ENCODE results near the gene ZNRF2. TPM values are rescaled to one million over a fixed set of nuclear protein-coding genes. Genes with fewer than 3 reads are reported as not detected.

Gene ZNRF2
- total and polyA plus RNA-seq, 2 of the 4 experiments (the other 2 are of a cell fraction) = 0.31 to 0.54 TPM

- Histone ChIP-seq H3K4ac (ENCODE audit: low read depth, low read length) (no peak overlapping the region), H3K36me3 (ENCODE audit: control insufficient read depth, insufficient read depth, low read length) (no peaks in the 10 kb centered on the region), H4K20me1 (ENCODE audit: insufficient read depth, low read length) (no peaks in the 10 kb centered on the region), H2BK5ac (ENCODE audit: low read depth, low read length, poor library complexity, severe bottlenecking) (no peak overlapping the region), H3K23ac (ENCODE audit: low read depth, low read length) (no peak overlapping the region), H2AK9ac (replicated peaks; ENCODE audit: low read depth, low read length, poor library complexity) (no peak overlapping the region), H3K9ac (ENCODE audit: low read depth, low read length) (no peak overlapping the region), H3K27me3 (ENCODE audit: control insufficient read depth, insufficient read depth, low read length) (no peaks in the 10 kb centered on the region; the same call in 1 of the 2 replicates), H3K14ac (replicated peaks; ENCODE audit: low read depth, low read length) (no peak overlapping the region), H3K9me3 (ENCODE audit: control insufficient read depth, insufficient read depth, low read length) (no peaks in the 10 kb centered on the region), H2AK5ac (ENCODE audit: low read depth, low read length) (no peak overlapping the region), H3K79me1 (ENCODE audit: low read depth in 1 of 2, low read length in 2 of 2) (no peaks in the 10 kb centered on the region), H3K4me2 (ENCODE audit: low read depth, low read length) (no peak overlapping the region), H4K8ac (ENCODE audit: low read depth in 2 of 2, low read length in 2 of 2) (no peak overlapping the region), H3K27ac (ENCODE audit: insufficient read depth, low read length) (no peak overlapping the region), H4K5ac (ENCODE audit: low read depth, low read length) (no peak overlapping the region), H3K9me1 (ENCODE audit: insufficient read depth, low read length) (0 out of 2 replicates have a peak, but pooled peaks cover 4% of the 10 kb centered on the region), H2AFZ (replicated peaks; ENCODE audit: low read length, poor library complexity) (no peak overlapping the region), H2BK20ac (ENCODE audit: low read depth, low read length) (no peak overlapping the region), H3K18ac (ENCODE audit: low read depth, low read length) (no peak overlapping the region), H3K56ac (ENCODE audit: extremely low read depth, insufficient read depth, low read length) (no peak overlapping the region), H3K4me3 (ENCODE audit: insufficient read depth, low read depth, low read length) (no peak overlapping the region), H2BK15ac (ENCODE audit: low read depth, low read length) (no peak overlapping the region), H4K91ac (ENCODE audit: insufficient read depth, low read depth, low read length) (no peak overlapping the region), H3K4me1 (ENCODE audit: control insufficient read depth, insufficient read depth, low read length) (no peaks in the 10 kb centered on the region), H2BK120ac (ENCODE audit: low read depth, low read length) (no peak overlapping the region)
- ChIA-PET CTCF (no interaction called here), POLR2A (ENCODE audit: unreplicated experiment) (interaction anchor here (0.6 kb wide), 1 partner anchor 80 kb away, joined by 4 read pairs; no protein-coding TSS in a partner anchor)
- WGBS, 2 experiments (ENCODE audit: extremely low coverage in 2 of 2, insufficient read length in 1 of 2) = 80% methylated on average over 1 of the region's 13 CpGs; no CpG with 5 or more reads in 1 of the 2 experiments
- no peak for ATAC-seq (ENCODE audit: low read depth)
- no TSS peak for BruUV-seq (replicated peaks)
- in situ Hi-C loops (cut with MboI; ENCODE audit: low sequenced_read_pairs) (no loop called here), dilution Hi-C loops (cut with HindIII; ENCODE audit: low sequenced_read_pairs, unreplicated experiment) (no loop called here), intact Hi-C loops (cut with micrococcal nuclease) (no loop called here)
- TF ChIP-seq MAZ (IDR thresholded peaks at IDR 0.05; ENCODE audit: borderline replicate concordance, low read depth, low read length) (no peak), MXI1 (IDR thresholded peaks at IDR 0.05; ENCODE audit: borderline replicate concordance, low read depth, low read length) (no peak), BHLHE40 (IDR thresholded peaks at IDR 0.05; ENCODE audit: low read depth, low read length) (no peak), RAD21 (IDR thresholded peaks at IDR 0.05; ENCODE audit: low read length) (no peak), POLR2A (IDR thresholded peaks at IDR 0.05; ENCODE audit: low read depth, low read length) (no peak), USF2 (IDR thresholded peaks at IDR 0.05; ENCODE audit: low read depth, low read length) (no peak)
- no peak for DNase-seq
Measured at GRCh38 chr7:30406664-30407425, 122.4 kb downstream of the ZNRF2 start.

Measured in IMR-90 (cell line).